OCI-LY1 (cell line): ENCODE data around the gene LRP5.

Experiments
- CTCF ChIP-seq: fragments of 200-600 bp; sonication (generic), shearing (Covaris generic); IDR thresholded peaks from 2 replicates; pipeline ENCODE4 v1.5.1; 2017; ENCODE audit warnings: mild to moderate bottlenecking, antibody characterized with exemption, low read length, moderate library complexity, mixed read lengths
- EZH2 ChIP-seq: fragments of 200-600 bp; sonication (generic), shearing (Covaris generic); IDR thresholded peaks from 2 replicates; pipeline ENCODE4 v1.8.0; 2017; ENCODE audit warnings: borderline replicate concordance, mixed run types, mild to moderate bottlenecking, antibody characterized with exemption, low read length, moderate library complexity, mixed read lengths

GRCh38 chr11:68355471-68355870 is 43.1 kb downstream of the LRP5 start:
- TF ChIP-seq CTCF, result no peak
- no peak for TF ChIP-seq EZH2
